ENCODE measurements around the gene SETD7.

The SETD7 gene

DNA sequence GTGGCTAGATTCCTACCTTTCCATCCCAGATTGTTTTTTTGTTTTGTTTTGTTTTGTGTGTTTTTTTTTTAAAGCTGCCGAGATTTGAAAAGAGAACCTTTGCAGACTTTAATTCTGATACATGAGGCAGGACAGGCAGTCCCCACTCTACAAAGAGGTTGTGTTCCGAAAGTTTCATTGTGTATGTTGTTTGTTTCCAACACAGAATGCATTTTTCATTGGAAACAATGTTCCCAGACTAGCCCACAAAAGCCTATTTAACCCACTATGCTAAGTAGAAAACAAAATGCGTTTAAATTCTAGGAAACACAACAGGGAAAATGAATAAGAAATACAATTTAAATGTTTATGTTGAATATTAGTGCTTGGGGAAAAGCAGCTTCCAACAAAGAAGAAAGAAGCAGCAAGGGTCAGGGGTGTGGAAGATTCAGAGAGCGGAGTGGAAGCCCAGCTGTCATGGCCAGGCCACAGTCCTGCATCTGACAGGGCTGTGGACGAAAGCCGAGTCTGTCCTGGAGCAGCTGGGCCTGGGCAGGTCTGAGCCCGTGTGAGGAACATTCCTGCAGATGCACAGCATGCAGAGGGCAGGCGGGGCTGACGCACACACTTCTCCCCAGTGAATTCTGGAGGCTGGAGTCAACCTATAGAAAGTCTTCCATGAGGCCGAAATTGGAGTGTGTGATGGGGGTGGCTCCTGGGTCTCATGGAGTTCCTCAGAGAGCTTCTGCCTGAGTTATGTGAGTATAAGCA is 12.4 kb upstream of the SETD7 start:
- DNase-seq, result no peak

DNA sequence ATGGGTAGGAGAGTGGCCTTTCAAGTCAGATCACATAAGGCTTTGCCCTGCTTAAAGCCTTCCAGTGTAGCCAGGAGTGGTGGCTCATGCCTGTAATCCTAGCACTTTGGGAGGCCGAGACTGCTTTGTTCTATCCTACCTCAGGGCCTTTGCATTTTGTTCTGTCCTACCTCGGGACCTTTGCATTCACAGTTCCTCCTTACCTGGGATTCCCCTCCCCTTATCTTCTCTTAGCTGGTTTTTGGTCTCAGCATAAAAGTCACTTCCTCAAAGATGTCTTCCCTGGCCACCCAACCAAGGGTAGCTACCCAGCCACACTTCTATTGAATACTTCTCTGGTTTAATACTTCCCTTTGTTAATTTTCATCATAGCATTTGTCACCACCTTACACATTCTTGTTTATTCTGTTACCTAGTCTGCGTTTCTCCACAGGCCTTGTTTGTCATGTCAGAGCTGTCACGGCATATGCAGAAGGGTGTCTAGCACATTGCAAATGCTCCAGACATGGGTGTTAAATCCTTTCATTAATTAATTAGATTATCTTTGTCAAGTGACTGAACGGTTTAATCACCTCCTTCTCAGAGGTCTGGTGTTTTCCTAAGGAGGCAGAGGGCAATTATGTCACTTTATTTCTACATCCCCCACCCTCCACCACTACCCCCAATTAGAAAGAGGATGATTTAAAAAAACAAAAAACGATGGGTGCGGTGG is 11.3 kb upstream of the SETD7 start:
- no peak for DNase-seq

DNA sequence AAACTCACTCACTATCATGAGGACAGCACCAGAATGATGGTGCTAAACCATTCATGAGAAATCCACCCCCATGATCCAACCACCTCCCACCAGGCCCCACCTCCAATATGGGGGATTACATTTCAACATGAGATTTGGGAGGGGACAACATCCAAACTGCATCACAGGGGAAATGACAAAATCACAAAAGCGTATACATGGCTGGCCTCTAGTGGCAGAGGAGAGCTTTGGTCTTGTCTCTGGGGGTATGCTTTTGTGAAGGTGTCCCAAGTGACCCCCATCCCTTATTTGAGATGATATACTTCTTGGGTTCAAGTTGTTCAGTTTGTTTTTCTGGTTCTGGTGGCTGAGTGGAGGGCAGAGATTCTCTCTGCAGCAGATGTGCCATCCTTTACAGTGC is 8.5 kb upstream of the SETD7 start:
- DNase-seq, result no peak

- no peak for DNase-seq
These were observed 7.5 kb upstream of the SETD7 start for GRCh38 chr4:139563515-139563914.

- DNase-seq, result no peak
These were observed 6.8 kb upstream of the SETD7 start for GRCh38 chr4:139562839-139563238.

DNA sequence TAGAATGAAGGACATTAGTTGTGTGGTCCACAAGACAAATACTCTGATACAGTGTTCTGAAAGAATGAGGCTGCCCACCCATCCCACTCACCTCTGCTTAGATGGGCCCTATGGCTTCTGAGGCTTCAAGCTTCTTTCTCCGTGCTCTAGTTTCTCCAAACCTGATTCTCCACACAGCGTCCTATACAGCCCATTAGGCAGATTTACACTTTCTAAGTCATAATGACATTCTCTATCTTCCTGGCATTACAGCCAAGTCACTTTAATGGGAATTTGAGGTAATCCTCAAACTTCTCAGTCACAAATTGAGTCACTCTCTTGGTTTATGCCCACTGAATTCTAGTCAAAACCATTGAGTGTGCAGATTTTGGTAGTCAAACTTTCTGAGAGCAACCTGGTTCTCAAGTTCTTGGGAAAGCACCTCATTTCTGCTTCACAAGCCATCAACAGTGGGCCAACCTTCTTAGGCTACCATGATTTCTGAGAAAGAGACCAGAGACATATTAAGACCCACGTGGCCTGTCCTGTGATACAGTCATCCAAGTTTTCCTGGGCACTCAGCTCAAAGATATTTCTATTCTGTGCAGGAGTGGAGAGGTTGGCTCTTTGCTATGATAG is 6.2 kb upstream of the SETD7 start:
- DNase-seq, result no peak

- no peak for DNase-seq
These were observed 4.5 kb upstream of the SETD7 start for GRCh38 chr4:139560406-139561104.

DNA sequence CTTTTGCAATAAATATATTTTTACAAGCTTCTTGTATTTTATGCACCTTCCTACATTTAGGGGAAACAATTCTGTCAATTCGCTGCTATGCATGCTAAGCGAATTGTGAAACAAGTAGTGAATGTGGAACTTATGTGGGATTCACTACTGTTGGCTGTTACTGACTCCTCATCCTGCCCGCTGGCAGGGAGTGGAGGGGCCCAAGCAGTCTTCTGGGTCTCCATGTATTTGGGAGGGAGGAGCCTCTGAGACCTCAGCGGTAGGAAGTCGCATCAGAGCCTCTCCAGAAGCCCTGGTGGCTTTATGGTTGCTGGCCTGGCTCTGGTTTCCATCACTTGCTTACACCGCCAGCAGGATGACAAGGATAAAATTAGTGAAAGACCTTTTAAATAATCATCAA is 3.7 kb upstream of the SETD7 start:
- DNase-seq, result no peak

GRCh38 chr4:139559089-139559479 is 3.1 kb upstream of the SETD7 start:
- no peak for DNase-seq

GRCh38 chr4:139558235-139559088 is 2.4 kb upstream of the SETD7 start:
- DNase-seq, result no peak

- DNase-seq, result no peak
These were observed 1.6 kb upstream of the SETD7 start for GRCh38 chr4:139557556-139558110.

DNA sequence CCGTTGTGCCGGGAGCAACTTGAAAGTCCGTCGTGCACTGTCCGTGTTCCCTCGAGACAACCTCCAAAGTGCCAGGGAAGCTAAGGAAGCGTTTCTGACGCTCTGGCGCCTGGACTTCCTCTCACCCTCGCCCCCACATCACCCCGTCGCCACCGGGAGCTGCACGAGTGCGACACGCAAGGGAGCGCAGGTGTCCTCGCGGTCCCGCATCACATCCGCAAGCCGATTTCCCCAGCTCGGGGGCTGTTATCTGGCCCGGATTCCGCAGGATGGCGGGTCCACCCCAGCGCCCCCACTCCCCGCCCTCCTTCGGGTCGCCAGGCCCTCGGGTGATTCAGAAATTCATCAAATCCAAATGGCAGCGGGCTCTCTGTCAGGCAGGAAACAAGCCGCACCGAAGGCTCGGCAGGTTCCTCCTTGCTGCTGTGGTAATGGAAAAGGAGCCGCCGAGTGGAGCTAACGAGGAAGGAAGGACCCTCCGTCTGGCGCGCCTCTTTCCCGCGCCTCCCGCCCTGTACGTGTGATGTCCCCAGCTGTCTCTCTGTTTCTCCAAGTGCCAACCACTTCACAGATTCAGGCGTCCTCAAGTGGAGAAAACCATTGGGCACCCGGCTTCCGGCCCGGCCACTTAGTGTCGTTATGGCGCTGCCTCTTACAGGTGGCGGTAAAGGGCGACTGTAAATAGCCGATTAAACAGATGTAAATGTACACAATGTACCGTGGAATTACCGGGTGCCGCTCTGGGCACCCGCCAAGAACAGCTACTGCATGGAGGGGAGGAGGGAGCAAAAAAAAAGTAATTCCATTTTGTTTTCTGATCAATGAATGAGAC is 921 bp upstream of the SETD7 start:
- peak; percentile 70 to 88 for DNase-seq

GRCh38 chr4:139555705-139556070 is 331 bp downstream of the SETD7 start:
- DNase-seq, result no peak

DNA sequence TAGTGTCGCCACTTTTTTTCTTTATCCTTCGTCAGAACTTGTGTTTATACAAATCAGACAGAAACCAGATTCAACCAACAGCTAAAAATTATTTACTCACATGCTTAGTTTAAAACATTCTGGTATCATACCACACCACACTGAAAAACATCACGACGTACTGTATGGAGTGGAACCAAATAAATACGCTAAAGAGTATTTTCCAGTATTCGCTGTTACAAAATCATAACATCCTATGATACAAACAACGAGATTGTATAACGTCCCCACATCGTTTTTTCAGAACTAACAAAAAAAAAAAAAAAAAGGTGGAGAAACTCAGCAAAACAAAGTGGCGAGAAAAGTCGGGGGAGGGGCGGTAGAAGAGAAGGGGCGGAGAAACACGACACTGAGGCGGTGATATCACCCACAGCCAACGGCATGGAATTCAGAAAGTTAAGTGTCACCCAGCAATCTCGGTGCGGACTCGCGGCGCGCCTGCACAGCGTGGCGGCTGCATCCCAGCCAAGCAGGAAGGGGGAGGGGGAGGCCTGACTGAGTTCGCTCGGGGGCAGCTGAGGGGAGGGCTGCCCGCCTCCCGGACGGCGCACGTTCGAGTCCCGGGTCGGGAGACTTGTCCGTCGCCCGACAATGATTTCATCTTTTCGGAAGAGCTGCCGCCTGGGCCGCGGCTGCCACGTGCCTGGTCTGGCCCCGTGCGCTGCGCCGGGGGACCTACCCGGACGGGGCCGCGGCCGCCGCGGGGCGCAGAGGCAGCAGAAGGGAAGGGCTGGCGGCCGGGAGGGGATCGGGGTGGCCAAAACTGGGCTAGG is 920 bp downstream of the SETD7 start:
- DNase-seq, result peak; percentile 63 to 85

DNA sequence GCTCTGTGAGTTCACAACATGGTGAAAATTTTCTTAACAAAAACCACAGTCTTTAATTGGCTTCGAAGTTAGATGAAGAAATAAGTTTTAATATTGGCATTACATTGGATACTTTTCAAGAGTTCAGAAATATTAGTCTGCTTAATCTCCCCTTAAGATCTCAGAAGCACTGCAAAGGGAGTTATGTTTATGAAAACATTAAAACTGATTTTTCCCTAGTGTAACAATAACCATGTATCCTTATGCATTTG is 1.5 kb downstream of the SETD7 start:
- no peak for DNase-seq

DNA sequence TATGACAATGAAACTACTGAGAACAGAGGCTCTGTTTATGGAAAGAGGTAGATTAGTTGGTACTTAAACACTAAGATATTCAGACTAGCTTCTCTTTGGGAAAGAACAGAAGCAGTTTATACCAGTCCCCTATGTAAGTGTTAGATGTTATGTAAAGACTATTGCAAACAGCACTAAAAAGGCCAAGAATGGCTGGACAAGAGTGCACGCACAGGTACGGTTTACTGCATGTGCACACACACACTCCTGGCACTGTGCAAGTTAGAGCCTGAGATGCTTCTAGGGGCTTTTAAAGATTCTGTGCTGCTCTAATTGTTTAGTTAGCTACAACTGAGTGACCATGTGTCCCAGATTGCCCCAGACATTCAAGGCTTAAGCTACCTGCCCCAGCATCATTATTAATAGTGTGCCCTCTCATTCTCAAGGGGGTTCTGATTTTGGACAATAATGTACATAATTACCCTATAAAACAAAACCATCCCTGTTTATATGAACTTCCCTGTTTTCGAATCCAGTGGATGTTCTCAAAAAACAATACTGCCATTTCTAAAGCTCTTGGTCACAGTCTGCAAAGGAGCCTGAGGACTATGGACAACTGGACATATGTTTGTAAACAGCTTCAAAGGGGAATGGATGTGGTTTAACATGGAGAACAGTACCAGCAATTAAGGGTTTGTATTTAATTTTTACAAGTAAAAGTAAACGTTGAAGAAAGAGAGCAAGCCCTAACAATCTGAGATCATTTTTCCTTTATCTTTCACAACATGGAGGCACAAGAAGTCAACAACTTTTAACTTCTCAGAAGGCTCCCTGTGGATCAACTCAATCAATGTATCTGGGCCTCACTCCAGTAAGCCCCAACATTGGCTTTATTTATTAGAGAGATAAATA is 2.0 kb downstream of the SETD7 start:
- no peak for DNase-seq

- DNase-seq, result no peak
These were observed 3.3 kb downstream of the SETD7 start for GRCh38 chr4:139552517-139553307.

GRCh38 chr4:139550724-139551429 is 5.1 kb downstream of the SETD7 start:
- no peak for DNase-seq

Data from NCI-H2081 (cell line).